Superior temporal gyrus (tissue), 1 donor: Measurements from ENCODE around the gene ATG7.
A peak's percentile ranks its signal among the peaks of the same experiment; 100 is the strongest.
"Not testable (repeated sequence)": the region's sequence is repeated elsewhere in the genome, so short reads cannot be mapped to it uniquely, and the experiment has no call there.

Experiments used
- DNase-seq: peaks from one replicate; pipeline ENCODE4 v3.0.0-alpha.2; 2016; ENCODE audit errors: extremely low spot score

ATG7 gene

DNA sequence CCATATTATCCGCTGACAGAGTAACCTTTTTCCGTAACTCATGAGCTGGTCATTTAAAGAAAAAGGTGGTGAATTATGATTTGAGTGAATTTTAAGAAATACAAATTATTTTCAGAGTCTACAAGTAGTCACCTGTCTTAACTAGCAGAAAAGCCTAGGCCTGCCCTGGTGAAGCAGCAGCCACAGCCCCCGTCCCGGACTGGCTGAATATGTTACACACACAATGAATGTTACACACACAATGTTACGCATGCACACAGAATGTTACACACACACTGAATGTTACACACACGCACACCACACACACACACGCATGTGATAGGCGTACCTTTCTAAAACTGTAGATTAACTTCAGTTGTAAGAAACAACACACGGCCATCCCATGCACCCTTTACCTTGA lies 293.7 kb downstream of the ATG7 start:
- no peak for DNase-seq

DNA sequence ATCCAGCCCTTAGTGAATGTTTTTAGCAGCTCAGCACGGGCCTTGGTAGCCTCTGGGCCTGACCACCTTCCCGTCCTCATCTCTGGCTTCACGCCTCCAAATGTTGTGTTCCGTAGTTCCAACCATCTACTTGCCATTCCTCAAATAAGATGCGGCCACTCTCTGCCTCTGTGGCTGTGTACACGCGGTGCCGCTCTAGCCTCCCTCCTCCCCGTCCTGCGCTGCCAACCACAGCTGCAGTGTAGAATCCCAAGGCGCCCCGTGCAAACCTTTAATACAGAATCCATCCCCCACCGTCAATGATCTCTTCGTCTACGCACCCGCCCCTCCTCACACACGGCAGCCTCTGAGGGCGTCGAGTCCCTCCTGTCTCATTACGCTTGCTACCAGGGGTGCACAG lies 294.3 kb downstream of the ATG7 start:
- DNase-seq, result no peak

GRCh38 chr3:11566916-11567315 lies 294.7 kb downstream of the ATG7 start:
- DNase-seq, result no peak

DNA sequence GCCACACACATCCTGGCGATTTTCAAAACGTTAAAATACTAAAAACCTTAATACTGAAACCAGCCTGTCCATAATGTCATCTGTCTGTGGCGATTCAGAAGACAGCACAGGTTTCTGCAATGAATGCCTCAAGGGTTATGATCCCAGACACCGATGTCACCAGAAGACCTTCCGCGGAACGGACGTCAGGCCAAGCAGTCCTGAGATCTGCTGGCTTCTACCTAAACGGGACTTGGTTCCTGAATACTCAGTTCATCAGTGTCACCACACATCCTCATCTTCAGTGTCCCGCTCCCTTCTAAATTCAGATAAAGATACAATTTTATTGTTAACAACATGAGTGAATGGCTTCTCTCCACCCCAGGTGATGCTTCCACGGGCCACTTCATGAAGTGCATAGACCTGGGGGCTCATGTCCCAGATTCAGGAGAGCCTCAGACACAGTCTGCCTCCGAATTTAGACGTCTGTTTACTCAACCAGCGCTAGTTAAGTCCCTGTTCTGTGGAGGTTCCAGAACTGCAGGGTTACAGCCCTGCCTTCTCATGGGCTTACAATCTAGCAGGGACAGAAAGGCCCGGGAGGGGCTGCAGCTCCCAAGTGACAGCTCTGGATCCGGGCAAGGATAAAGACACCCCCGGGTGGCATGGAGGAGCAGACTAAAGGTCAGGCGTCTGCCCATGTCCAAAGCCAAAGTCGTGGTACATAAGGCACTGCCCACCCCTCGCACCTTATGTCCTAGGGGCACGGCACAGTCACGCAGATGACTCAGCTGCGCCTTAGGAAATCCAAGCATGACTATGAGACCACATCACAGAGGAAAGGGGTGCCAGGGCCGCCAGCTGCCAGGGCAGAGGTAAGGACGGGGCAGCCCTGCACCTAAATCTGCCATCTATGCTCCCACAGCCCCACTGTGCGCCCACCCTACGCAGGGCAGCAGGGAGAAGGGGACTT lies 295.6 kb downstream of the ATG7 start:
- no peak for DNase-seq

GRCh38 chr3:11568503-11569155 lies 296.4 kb downstream of the ATG7 start:
- peak; percentile 76 for DNase-seq

DNA sequence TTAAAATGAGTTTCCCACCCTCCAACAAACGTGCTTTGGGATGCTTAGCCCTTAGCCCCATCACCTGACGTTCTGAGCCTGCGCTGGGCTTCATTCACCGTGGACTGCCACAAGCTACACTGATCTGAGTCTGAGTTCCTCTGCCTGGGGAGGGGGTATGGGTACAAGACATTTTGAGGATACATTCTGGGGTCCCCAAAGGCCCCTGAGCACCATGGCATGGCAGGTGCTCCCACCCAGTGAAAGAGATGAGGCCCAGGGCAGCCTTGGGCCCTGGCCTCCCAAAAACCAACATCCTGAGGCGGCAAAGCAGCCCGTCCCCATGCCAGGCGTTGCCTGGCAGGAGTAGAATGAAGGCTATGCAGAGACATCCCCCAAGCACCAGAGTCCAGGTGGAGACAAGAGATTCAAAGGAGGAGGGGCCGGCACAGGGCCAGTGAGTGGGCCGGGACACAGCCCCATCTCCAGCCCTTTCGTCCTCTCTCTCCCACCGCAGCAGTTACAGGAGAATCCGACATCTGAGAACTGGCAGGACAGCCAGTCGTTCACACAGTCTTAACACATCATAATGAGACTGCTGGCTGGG lies 297.1 kb downstream of the ATG7 start:
- no peak for DNase-seq

- DNase-seq, result no peak
Observed at GRCh38 chr3:11570251-11570650, 298.1 kb downstream of the ATG7 start.

DNA sequence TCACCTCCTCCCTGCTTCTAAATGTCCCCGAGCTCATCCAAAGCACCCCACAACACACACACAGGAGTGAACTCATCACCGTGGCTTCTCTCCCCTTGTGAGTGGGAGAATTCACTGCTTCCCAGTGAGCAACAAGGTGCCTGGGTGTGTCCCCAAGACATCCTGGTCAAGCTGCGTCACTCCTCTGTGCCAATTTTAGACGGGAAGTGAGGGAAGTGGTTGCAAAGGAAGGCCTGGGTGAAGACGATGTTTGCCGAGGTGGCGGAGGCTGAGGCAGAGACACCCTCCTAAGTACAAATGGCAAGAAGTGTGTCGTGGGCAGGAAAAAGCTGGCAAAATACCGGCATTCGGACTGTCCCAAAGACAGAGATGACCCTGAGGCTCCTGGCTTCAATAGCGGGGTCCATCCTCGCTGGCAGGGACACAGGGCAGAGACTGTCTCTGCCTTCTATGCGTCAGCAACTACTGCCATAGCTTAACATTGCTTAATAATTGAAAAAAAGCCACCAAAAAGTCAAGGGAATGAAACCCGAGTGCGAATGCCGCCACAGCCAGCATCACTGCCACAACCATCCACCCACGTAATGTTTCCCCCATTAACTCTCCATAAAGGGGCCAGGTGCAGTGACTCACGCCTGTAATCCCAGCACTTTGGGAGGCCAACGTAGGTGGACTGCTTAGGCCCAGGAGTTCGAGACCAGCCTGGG lies 298.7 kb downstream of the ATG7 start:
- DNase-seq, result no peak

- DNase-seq, result not testable (repeated sequence)
Observed at GRCh38 chr3:11572660-11573059, 300.5 kb downstream of the ATG7 start.

GRCh38 chr3:11574981-11575669 lies 302.9 kb downstream of the ATG7 start:
- DNase-seq, result no peak

- DNase-seq, result no peak
Observed at GRCh38 chr3:11575677-11576076, 303.5 kb downstream of the ATG7 start.

- no peak for DNase-seq
Observed at GRCh38 chr3:11576453-11576852, 304.3 kb downstream of the ATG7 start.

- DNase-seq, result no peak
Observed at GRCh38 chr3:11578169-11578568, 306.0 kb downstream of the ATG7 start.

DNA sequence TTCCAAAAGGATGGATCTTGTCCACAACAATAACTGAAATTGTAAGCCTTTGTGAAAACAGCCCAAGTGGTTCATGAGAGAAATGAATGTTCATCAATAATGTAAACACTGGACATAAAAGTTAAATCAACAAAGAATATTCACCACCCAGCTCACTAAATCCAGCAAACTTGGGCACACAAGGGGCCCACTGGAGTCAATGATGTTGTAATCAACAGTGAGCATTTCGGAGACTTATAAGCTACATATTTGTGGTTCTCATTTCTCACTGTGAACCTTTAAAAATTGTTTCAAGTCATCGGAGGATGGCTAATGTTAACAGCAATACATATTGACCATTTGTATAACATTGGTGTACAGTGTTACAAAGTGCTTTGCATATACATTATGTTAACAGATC lies 308.4 kb downstream of the ATG7 start:
- no peak for DNase-seq

- peak; percentile 90 for DNase-seq
Observed at GRCh38 chr3:11581237-11582190, 309.3 kb downstream of the ATG7 start.

GRCh38 chr3:11582191-11582968 lies 310.2 kb downstream of the ATG7 start:
- DNase-seq, result no peak

- DNase-seq, result no peak
Observed at GRCh38 chr3:11583235-11583634, 311.0 kb downstream of the ATG7 start.

GRCh38 chr3:11583638-11584046 lies 311.4 kb downstream of the ATG7 start:
- no peak for DNase-seq

DNA sequence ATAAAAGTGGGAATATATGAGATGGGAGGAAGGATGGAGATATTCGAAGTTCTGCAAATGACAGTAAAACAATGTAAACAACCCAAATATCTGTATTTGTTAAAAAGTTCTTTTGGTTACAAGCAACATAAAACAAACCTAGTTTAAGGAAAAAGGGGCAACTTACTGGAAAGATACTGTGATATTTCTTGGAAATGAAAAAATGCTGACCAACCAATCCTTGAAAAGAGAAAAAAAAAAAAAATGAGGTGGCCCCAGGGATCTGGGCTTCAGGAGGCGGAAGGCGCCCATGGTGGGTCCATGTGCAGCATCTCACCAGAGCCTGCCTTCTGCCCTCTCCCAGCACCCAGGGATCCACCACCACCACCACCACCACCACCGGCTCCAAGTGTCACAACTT lies 312.4 kb downstream of the ATG7 start:
- no peak for DNase-seq

DNA sequence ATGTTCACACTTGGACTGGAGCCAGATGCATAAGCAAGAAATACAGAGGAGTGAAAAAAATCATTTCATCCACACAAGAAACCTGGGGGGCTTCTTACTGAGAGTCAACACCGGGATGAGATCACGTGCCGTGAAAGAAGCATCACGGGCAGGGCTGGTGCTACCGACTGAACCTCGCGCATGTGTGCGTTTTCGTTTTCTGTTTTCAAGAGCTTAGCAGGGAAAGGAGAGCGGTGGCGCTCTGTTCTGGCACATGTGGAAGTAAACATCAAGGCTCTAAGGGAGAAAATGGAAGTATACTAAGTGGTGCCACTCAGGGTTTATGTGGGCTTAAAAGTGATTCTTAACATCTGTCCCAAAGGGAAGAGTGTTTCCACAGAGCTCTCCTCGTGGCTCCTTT lies 315.6 kb downstream of the ATG7 start:
- no peak for DNase-seq
